DMS153 treated with DMSO at 0.1 percent for 48 hours (cell line): ENCODE data around the gene ASPG.

Source experiments
- DNase-seq: peaks from one replicate; lab custom pipeline; 2025; ENCODE audit not compliant: unreplicated experiment; lab: John Stamatoyannopoulos, UW

ASPG gene

GRCh38 chr14:104075530-104076151 is 9.9 kb upstream of the ASPG start:
- no peak for DNase-seq

GRCh38 chr14:104076743-104077142 is 8.8 kb upstream of the ASPG start:
- no peak for DNase-seq

GRCh38 chr14:104078031-104078455 is 7.5 kb upstream of the ASPG start:
- peak; percentile 1 for DNase-seq

- DNase-seq, result no peak
These were observed 4.9 kb upstream of the ASPG start for GRCh38 chr14:104080376-104081260.

- DNase-seq, result no peak
These were observed 4.2 kb upstream of the ASPG start for GRCh38 chr14:104081261-104081835.

GRCh38 chr14:104081951-104082464 is 3.5 kb upstream of the ASPG start:
- DNase-seq, result no peak

GRCh38 chr14:104082807-104083206 is 2.7 kb upstream of the ASPG start:
- no peak for DNase-seq

GRCh38 chr14:104084251-104085002 is 1.1 kb upstream of the ASPG start:
- DNase-seq, result no peak

- no peak for DNase-seq
These were observed 345 bp downstream of the ASPG start for GRCh38 chr14:104085889-104086201.

GRCh38 chr14:104086210-104086660 is 735 bp downstream of the ASPG start:
- DNase-seq, result no peak

GRCh38 chr14:104086661-104087461 is 1.4 kb downstream of the ASPG start:
- DNase-seq, result no peak

GRCh38 chr14:104087505-104087904 is 2.0 kb downstream of the ASPG start:
- no peak for DNase-seq

GRCh38 chr14:104087981-104088850 is 2.7 kb downstream of the ASPG start:
- no peak for DNase-seq

GRCh38 chr14:104090071-104090748 is 4.7 kb downstream of the ASPG start:
- DNase-seq, result no peak

- DNase-seq, result no peak
These were observed 5.8 kb downstream of the ASPG start for GRCh38 chr14:104091061-104091926.

- no peak for DNase-seq
These were observed 6.6 kb downstream of the ASPG start for GRCh38 chr14:104091927-104092771.

GRCh38 chr14:104092931-104093365 is 7.4 kb downstream of the ASPG start:
- DNase-seq, result no peak
